Measurements from ENCODE around the gene USP28.

Gene USP28

DNA sequence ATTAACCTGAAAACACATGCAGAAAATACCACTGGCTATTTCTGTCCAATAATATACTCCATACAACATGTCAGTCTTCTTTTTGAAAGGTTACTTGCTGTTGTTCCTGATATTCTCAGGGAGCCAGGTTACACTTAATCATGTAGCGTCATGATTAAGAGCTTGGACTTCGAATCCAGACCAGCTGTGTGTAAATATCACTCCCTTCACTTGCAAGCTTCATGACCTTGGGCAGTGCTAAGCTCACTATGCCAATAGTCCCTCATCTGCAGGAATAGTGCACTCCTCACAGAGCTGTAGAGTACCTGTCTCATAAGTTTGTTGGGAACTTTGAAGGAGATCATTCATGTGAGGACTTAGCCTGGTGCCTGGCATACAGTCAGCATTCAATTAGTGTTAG lies 31.1 kb upstream of the USP28 start:
- TF ChIP-seq POLR2AphosphoS5 (IDR thresholded peaks at IDR 0.05; ENCODE audit: low read depth) = no peak
- TF ChIP-seq, protein P1, sequence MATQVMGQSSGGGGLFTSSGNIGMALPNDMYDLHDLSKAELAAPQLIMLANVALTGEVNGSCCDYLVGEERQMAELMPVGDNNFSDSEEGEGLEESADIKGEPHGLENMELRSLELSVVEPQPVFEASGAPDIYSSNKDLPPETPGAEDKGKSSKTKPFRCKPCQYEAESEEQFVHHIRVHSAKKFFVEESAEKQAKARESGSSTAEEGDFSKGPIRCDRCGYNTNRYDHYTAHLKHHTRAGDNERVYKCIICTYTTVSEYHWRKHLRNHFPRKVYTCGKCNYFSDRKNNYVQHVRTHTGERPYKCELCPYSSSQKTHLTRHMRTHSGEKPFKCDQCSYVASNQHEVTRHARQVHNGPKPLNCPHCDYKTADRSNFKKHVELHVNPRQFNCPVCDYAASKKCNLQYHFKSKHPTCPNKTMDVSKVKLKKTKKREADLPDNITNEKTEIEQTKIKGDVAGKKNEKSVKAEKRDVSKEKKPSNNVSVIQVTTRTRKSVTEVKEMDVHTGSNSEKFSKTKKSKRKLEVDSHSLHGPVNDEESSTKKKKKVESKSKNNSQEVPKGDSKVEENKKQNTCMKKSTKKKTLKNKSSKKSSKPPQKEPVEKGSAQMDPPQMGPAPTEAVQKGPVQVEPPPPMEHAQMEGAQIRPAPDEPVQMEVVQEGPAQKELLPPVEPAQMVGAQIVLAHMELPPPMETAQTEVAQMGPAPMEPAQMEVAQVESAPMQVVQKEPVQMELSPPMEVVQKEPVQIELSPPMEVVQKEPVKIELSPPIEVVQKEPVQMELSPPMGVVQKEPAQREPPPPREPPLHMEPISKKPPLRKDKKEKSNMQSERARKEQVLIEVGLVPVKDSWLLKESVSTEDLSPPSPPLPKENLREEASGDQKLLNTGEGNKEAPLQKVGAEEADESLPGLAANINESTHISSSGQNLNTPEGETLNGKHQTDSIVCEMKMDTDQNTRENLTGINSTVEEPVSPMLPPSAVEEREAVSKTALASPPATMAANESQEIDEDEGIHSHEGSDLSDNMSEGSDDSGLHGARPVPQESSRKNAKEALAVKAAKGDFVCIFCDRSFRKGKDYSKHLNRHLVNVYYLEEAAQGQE (IDR thresholded peaks at IDR 0.05; ENCODE audit: insufficient replicate concordance, low read depth) = no peak
- TF ChIP-seq SPI1 (IDR thresholded peaks at IDR 0.05; ENCODE audit: borderline replicate concordance, low read depth) = no peak
- TF ChIP-seq, protein P2, sequence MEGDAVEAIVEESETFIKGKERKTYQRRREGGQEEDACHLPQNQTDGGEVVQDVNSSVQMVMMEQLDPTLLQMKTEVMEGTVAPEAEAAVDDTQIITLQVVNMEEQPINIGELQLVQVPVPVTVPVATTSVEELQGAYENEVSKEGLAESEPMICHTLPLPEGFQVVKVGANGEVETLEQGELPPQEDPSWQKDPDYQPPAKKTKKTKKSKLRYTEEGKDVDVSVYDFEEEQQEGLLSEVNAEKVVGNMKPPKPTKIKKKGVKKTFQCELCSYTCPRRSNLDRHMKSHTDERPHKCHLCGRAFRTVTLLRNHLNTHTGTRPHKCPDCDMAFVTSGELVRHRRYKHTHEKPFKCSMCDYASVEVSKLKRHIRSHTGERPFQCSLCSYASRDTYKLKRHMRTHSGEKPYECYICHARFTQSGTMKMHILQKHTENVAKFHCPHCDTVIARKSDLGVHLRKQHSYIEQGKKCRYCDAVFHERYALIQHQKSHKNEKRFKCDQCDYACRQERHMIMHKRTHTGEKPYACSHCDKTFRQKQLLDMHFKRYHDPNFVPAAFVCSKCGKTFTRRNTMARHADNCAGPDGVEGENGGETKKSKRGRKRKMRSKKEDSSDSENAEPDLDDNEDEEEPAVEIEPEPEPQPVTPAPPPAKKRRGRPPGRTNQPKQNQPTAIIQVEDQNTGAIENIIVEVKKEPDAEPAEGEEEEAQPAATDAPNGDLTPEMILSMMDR (IDR thresholded peaks at IDR 0.05; ENCODE audit: insufficient read depth, low read length) = no peak
- TF ChIP-seq GABPA (IDR thresholded peaks at IDR 0.05; ENCODE audit: low read depth) = no peak
- Histone ChIP-seq H3K27ac (replicated peaks) (no peak overlapping the region), H3K27me3 (ENCODE audit: insufficient read depth, poor library complexity, severe bottlenecking) (no peaks in the 10 kb centered on the region), H3K4me3 (replicated peaks; ENCODE audit: insufficient read depth, low read length) (no peak overlapping the region)
- DNase-seq (ENCODE audit: low read depth in 1 of 2, low spot score in 1 of 2) = no peak

DNA sequence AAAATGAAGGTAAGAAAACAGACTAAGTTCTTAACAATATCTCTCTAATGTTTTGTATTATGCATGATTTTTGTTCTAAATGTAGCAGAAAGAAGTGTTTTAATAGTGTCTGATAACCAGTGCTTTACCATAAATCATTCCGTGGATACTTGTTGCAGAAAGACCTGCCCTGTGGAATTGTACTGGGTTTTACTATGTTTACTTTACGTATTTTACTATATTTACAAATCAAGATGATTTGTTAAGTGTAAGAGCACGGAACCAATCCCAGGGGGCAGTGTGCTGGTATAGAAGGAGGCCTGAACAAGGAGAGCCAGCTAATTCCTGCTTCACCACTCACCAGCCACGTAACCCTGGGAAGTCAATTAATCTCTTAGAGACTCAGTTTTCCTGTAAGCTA lies 30.7 kb upstream of the USP28 start:
- Histone ChIP-seq H3K27ac (replicated peaks) (no peak overlapping the region), H3K4me3 (replicated peaks; ENCODE audit: insufficient read depth, low read length) (no peak overlapping the region), H3K27me3 (ENCODE audit: insufficient read depth, poor library complexity, severe bottlenecking) (no peaks in the 10 kb centered on the region)
- no peak for DNase-seq (ENCODE audit: low read depth in 1 of 2, low spot score in 1 of 2)
- TF ChIP-seq, protein P2 (IDR thresholded peaks at IDR 0.05; ENCODE audit: insufficient read depth, low read length) = no peak
- TF ChIP-seq SPI1 (IDR thresholded peaks at IDR 0.05; ENCODE audit: borderline replicate concordance, low read depth) = no peak
- no peak for TF ChIP-seq GABPA (IDR thresholded peaks at IDR 0.05; ENCODE audit: low read depth)
- TF ChIP-seq, protein P1 (IDR thresholded peaks at IDR 0.05; ENCODE audit: insufficient replicate concordance, low read depth) = no peak
- TF ChIP-seq POLR2AphosphoS5 (IDR thresholded peaks at IDR 0.05; ENCODE audit: low read depth) = no peak

DNA sequence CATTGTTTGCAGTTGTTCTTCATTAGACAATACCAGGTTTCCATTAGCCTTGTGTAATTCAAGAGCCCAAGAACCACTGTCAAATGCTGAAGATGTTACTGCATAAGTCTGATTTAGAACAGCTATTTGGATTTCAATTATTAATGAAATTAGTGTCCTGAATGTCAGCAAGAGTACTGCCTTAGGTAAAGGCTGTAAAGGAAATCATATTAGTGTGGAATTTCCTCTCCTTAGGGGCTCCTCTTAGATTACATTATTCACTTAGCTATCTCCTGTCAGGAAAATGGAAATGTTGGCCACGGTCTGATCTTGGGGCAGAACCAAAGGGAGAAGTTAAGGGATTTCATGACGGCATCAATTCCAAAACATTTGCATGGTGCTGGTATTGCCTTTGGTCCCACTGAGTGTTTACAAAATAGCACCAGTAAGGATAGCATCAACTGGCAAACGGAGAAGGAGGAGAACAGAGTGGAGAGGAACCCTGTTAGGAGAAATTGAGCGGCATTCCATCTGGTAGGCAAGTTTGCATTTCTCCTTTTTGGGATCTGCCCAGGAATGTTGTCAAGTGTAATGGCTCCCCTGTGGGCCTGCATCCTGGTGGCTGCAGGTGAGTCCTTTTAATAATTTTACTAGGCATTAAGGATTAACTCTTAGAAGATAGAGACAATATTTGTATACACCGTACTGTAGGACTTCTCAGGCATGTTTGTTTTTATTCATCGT lies 29.2 kb upstream of the USP28 start, which contains the start of gene HTR3B:
HTR3B (plus strand) TSS at position 418 of the 723 bp plus-strand sequence; CDS start at position 556, 138 bp downstream.
- Histone ChIP-seq H3K27ac (replicated peaks) (no peak within 1 kb of the TSS), H3K4me3 (replicated peaks; ENCODE audit: insufficient read depth, low read length) (no peak within 1 kb of the TSS), H3K27me3 (ENCODE audit: insufficient read depth, poor library complexity, severe bottlenecking) (no peaks in the 10 kb centered on the region)
- no peak for DNase-seq (ENCODE audit: low read depth in 1 of 2, low spot score in 1 of 2)
- TF ChIP-seq GABPA (IDR thresholded peaks at IDR 0.05; ENCODE audit: low read depth) = no peak
- no peak for TF ChIP-seq POLR2AphosphoS5 (IDR thresholded peaks at IDR 0.05; ENCODE audit: low read depth)
- TF ChIP-seq, protein P1 (IDR thresholded peaks at IDR 0.05; ENCODE audit: insufficient replicate concordance, low read depth) = no peak
- TF ChIP-seq SPI1 (IDR thresholded peaks at IDR 0.05; ENCODE audit: borderline replicate concordance, low read depth) = no peak
- TF ChIP-seq, protein P2 (IDR thresholded peaks at IDR 0.05; ENCODE audit: insufficient read depth, low read length) = no peak

Data from HL-60 (cell line).